Measurements from ENCODE around the gene TSSK1B. TPM values are rescaled to one million over a fixed set of nuclear protein-coding genes. Genes with fewer than 3 reads are reported as not detected.

Gene TSSK1B
- polyA plus RNA-seq, 2 donors: 0.01 to 0.20 TPM

- Histone ChIP-seq H3K9me3 (ENCODE audit: control insufficient read depth in 2 of 2, insufficient read depth in 1 of 2, low read depth in 1 of 2, low read length in 1 of 2) (no peaks in the 10 kb centered on the region), H3K27me3 (ENCODE audit: control insufficient read depth in 1 of 2, insufficient read depth in 2 of 2, low read length in 2 of 2) (no peaks in the 10 kb centered on the region), H3K4me3 (ENCODE audit: low read depth in 1 of 2, low read length in 2 of 2) (no peak overlapping the region), H3K27ac (ENCODE audit: low read depth in 2 of 2, low read length in 1 of 2) (no peak overlapping the region), H3K4me1 (ENCODE audit: control insufficient read depth in 2 of 2, insufficient read depth in 2 of 2, low read length in 1 of 2) (no peaks in the 10 kb centered on the region), H3K36me3 (ENCODE audit: control insufficient read depth in 2 of 2, insufficient read depth in 2 of 2, low read length in 1 of 2) (no peaks in the 10 kb centered on the region)
- 68 to 76% methylated on average over 3 of the region's 3 CpGs for WGBS, 2 donors
Observed at GRCh38 chr5:113448252-113448651, 13.5 kb upstream of the TSSK1B start.

- H3K36me3 ChIP-seq (ENCODE audit: control insufficient read depth in 2 of 2, insufficient read depth in 2 of 2, low read length in 1 of 2): no peaks in the 10 kb centered on the region
- 73% methylated on average over 4 of the region's 4 CpGs for WGBS, 2 donors
- no peaks in the 10 kb centered on the region for H3K9me3 ChIP-seq (ENCODE audit: control insufficient read depth in 2 of 2, insufficient read depth in 1 of 2, low read depth in 1 of 2, low read length in 1 of 2)
- no peaks in the 10 kb centered on the region for H3K4me1 ChIP-seq (ENCODE audit: control insufficient read depth in 2 of 2, insufficient read depth in 2 of 2, low read length in 1 of 2)
- no peak overlapping the region for H3K27ac ChIP-seq (ENCODE audit: low read depth in 2 of 2, low read length in 1 of 2)
- H3K4me3 ChIP-seq (ENCODE audit: low read depth in 1 of 2, low read length in 2 of 2): no peak overlapping the region
- H3K27me3 ChIP-seq (ENCODE audit: control insufficient read depth in 1 of 2, insufficient read depth in 2 of 2, low read length in 2 of 2): no peaks in the 10 kb centered on the region
Observed at GRCh38 chr5:113447498-113448050, 12.8 kb upstream of the TSSK1B start.

GRCh38 chr5:113446358-113446927 lies 11.7 kb upstream of the TSSK1B start:
- Histone ChIP-seq H3K27me3 (ENCODE audit: control insufficient read depth in 1 of 2, insufficient read depth in 2 of 2, low read length in 2 of 2) (no peaks in the 10 kb centered on the region), H3K27ac (ENCODE audit: low read depth in 2 of 2, low read length in 1 of 2) (no peak overlapping the region), H3K36me3 (ENCODE audit: control insufficient read depth in 2 of 2, insufficient read depth in 2 of 2, low read length in 1 of 2) (no peaks in the 10 kb centered on the region), H3K9me3 (ENCODE audit: control insufficient read depth in 2 of 2, insufficient read depth in 1 of 2, low read depth in 1 of 2, low read length in 1 of 2) (no peaks in the 10 kb centered on the region), H3K4me1 (ENCODE audit: control insufficient read depth in 2 of 2, insufficient read depth in 2 of 2, low read length in 1 of 2) (no peaks in the 10 kb centered on the region), H3K4me3 (ENCODE audit: low read depth in 1 of 2, low read length in 2 of 2) (no peak overlapping the region)
- WGBS, 2 donors: 73 to 85% methylated on average over 2 of the region's 2 CpGs

- Histone ChIP-seq H3K9me3 (ENCODE audit: control insufficient read depth in 2 of 2, insufficient read depth in 1 of 2, low read depth in 1 of 2, low read length in 1 of 2) (no peaks in the 10 kb centered on the region), H3K27me3 (ENCODE audit: control insufficient read depth in 1 of 2, insufficient read depth in 2 of 2, low read length in 2 of 2) (no peaks in the 10 kb centered on the region), H3K27ac (ENCODE audit: low read depth in 2 of 2, low read length in 1 of 2) (no peak overlapping the region), H3K4me3 (ENCODE audit: low read depth in 1 of 2, low read length in 2 of 2) (no peak overlapping the region), H3K36me3 (ENCODE audit: control insufficient read depth in 2 of 2, insufficient read depth in 2 of 2, low read length in 1 of 2) (no peaks in the 10 kb centered on the region), H3K4me1 (ENCODE audit: control insufficient read depth in 2 of 2, insufficient read depth in 2 of 2, low read length in 1 of 2) (peaks cover 0 to 3% of the 10 kb centered on the region in 2 donors)
- 50 to 52% methylated on average over 1 of the region's 1 CpG for WGBS, 2 donors
Observed at GRCh38 chr5:113437111-113437510, 2.3 kb upstream of the TSSK1B start.

GRCh38 chr5:113435575-113435974 lies 786 bp upstream of the TSSK1B start:
- H3K9me3 ChIP-seq (ENCODE audit: control insufficient read depth in 2 of 2, insufficient read depth in 1 of 2, low read depth in 1 of 2, low read length in 1 of 2): no peaks in the 10 kb centered on the region
- peaks cover 0 to 3% of the 10 kb centered on the region in 2 donors for H3K4me1 ChIP-seq (ENCODE audit: control insufficient read depth in 2 of 2, insufficient read depth in 2 of 2, low read length in 1 of 2)
- WGBS, 2 donors: 36 to 47% methylated on average over 4 of the region's 4 CpGs
- H3K4me3 ChIP-seq (ENCODE audit: low read depth in 1 of 2, low read length in 2 of 2): no peak overlapping the region
- H3K27ac ChIP-seq (ENCODE audit: low read depth in 2 of 2, low read length in 1 of 2): no peak overlapping the region
- H3K27me3 ChIP-seq (ENCODE audit: control insufficient read depth in 1 of 2, insufficient read depth in 2 of 2, low read length in 2 of 2): no peaks in the 10 kb centered on the region
- H3K36me3 ChIP-seq (ENCODE audit: control insufficient read depth in 2 of 2, insufficient read depth in 2 of 2, low read length in 1 of 2): no peaks in the 10 kb centered on the region

GRCh38 chr5:113433862-113434612 lies 752 bp downstream of the TSSK1B start:
- Histone ChIP-seq H3K4me1 (ENCODE audit: control insufficient read depth in 2 of 2, insufficient read depth in 2 of 2, low read length in 1 of 2) (peaks cover 0 to 3% of the 10 kb centered on the region in 2 donors), H3K27me3 (ENCODE audit: control insufficient read depth in 1 of 2, insufficient read depth in 2 of 2, low read length in 2 of 2) (no peaks in the 10 kb centered on the region), H3K4me3 (ENCODE audit: low read depth in 1 of 2, low read length in 2 of 2) (no peak overlapping the region), H3K9me3 (ENCODE audit: control insufficient read depth in 2 of 2, insufficient read depth in 1 of 2, low read depth in 1 of 2, low read length in 1 of 2) (no peaks in the 10 kb centered on the region), H3K27ac (ENCODE audit: low read depth in 2 of 2, low read length in 1 of 2) (no peak overlapping the region), H3K36me3 (ENCODE audit: control insufficient read depth in 2 of 2, insufficient read depth in 2 of 2, low read length in 1 of 2) (no peaks in the 10 kb centered on the region)
- WGBS, 2 donors: 95 to 96% methylated on average over 38 of the region's 38 CpGs

GRCh38 chr5:113433071-113433470 lies 1.7 kb downstream of the TSSK1B start:
- H3K4me1 ChIP-seq (ENCODE audit: control insufficient read depth in 2 of 2, insufficient read depth in 2 of 2, low read length in 1 of 2): peaks cover 0 to 3% of the 10 kb centered on the region in 2 donors
- H3K4me3 ChIP-seq (ENCODE audit: low read depth in 1 of 2, low read length in 2 of 2): no peak overlapping the region
- WGBS, 2 donors: 93 to 94% methylated on average over 21 of the region's 21 CpGs
- H3K27me3 ChIP-seq (ENCODE audit: control insufficient read depth in 1 of 2, insufficient read depth in 2 of 2, low read length in 2 of 2): no peaks in the 10 kb centered on the region
- H3K27ac ChIP-seq (ENCODE audit: low read depth in 2 of 2, low read length in 1 of 2): no peak overlapping the region
- no peaks in the 10 kb centered on the region for H3K36me3 ChIP-seq (ENCODE audit: control insufficient read depth in 2 of 2, insufficient read depth in 2 of 2, low read length in 1 of 2)
- no peaks in the 10 kb centered on the region for H3K9me3 ChIP-seq (ENCODE audit: control insufficient read depth in 2 of 2, insufficient read depth in 1 of 2, low read depth in 1 of 2, low read length in 1 of 2)

- Histone ChIP-seq H3K9me3 (ENCODE audit: control insufficient read depth in 2 of 2, insufficient read depth in 1 of 2, low read depth in 1 of 2, low read length in 1 of 2) (no peaks in the 10 kb centered on the region), H3K36me3 (ENCODE audit: control insufficient read depth in 2 of 2, insufficient read depth in 2 of 2, low read length in 1 of 2) (no peaks in the 10 kb centered on the region), H3K27ac (ENCODE audit: low read depth in 2 of 2, low read length in 1 of 2) (peak overlapping the region; percentile 75 to 85), H3K4me1 (ENCODE audit: control insufficient read depth in 2 of 2, insufficient read depth in 2 of 2, low read length in 1 of 2) (peaks cover 0 to 5% of the 10 kb centered on the region in 2 donors), H3K27me3 (ENCODE audit: control insufficient read depth in 1 of 2, insufficient read depth in 2 of 2, low read length in 2 of 2) (no peaks in the 10 kb centered on the region), H3K4me3 (ENCODE audit: low read depth in 1 of 2, low read length in 2 of 2) (no peak overlapping the region)
- 41 to 44% methylated on average over 3 of the region's 3 CpGs for WGBS, 2 donors
Observed at GRCh38 chr5:113427871-113428574, 6.8 kb downstream of the TSSK1B start.

GRCh38 chr5:113425909-113426308 lies 8.9 kb downstream of the TSSK1B start:
- Histone ChIP-seq H3K4me1 (ENCODE audit: control insufficient read depth in 2 of 2, insufficient read depth in 2 of 2, low read length in 1 of 2) (peaks cover 0 to 5% of the 10 kb centered on the region in 2 donors), H3K27me3 (ENCODE audit: control insufficient read depth in 1 of 2, insufficient read depth in 2 of 2, low read length in 2 of 2) (no peaks in the 10 kb centered on the region), H3K9me3 (ENCODE audit: control insufficient read depth in 2 of 2, insufficient read depth in 1 of 2, low read depth in 1 of 2, low read length in 1 of 2) (no peaks in the 10 kb centered on the region), H3K4me3 (ENCODE audit: low read depth in 1 of 2, low read length in 2 of 2) (no peak overlapping the region), H3K27ac (ENCODE audit: low read depth in 2 of 2, low read length in 1 of 2) (peak overlapping the region; percentile 21 to 30), H3K36me3 (ENCODE audit: control insufficient read depth in 2 of 2, insufficient read depth in 2 of 2, low read length in 1 of 2) (no peaks in the 10 kb centered on the region)
- WGBS, 2 donors: 55 to 56% methylated on average over 3 of the region's 3 CpGs

Measured in esophagus (tissue), 2 donors.